ENCODE data around the gene PPFIA1. TPM values are rescaled to one million over a fixed set of nuclear protein-coding genes. Genes with fewer than 3 reads are reported as not detected.

Gene PPFIA1
- total and polyA plus RNA-seq, 2 of the 13 experiments (the other 11 are each of a cell fraction or from before 2014, with no cell fraction given), result 29.9 to 45.2 TPM

- Histone ChIP-seq H3K79me2 (ENCODE audit: insufficient read depth, low read length) (peaks cover 75% of the 10 kb centered on the region), H3K4me1 (ENCODE audit: insufficient read depth, low read length) (peaks cover 49% of the 10 kb centered on the region), H4K20me1 (ENCODE audit: insufficient read depth, low read length) (peaks cover 40% of the 10 kb centered on the region), H3K4me2 (ENCODE audit: low read depth, low read length) (peak overlapping the region; percentile 82), H3K27me3 (ENCODE audit: control insufficient read depth in 1 of 2, insufficient read depth in 2 of 2, low read length in 2 of 2) (no peaks in the 10 kb centered on the region; a peak in 1 of 5 replicates), H2AFZ (ENCODE audit: low read length) (no peak overlapping the region), H3K27ac (ENCODE audit: extremely low read length, insufficient read depth, low read length) (peak overlapping the region; percentile 71), H3K9me3 (ENCODE audit: low read length) (no peaks in the 10 kb centered on the region), H3K4me3 (replicated peaks in 1 of 3; ENCODE audit: insufficient read depth in 1 of 3, low read depth in 2 of 3, low read length in 3 of 3) (peak overlapping the region in 1 of 3 experiments; percentile 90; a peak in 1 of 6 replicates), H3K36me3 (replicated peaks in 1 of 2; ENCODE audit: control insufficient read depth in 1 of 2, insufficient read depth in 2 of 2, low read length in 2 of 2) (peaks cover 4 to 12% of the 10 kb centered on the region in 2 experiments), H3K9ac (ENCODE audit: insufficient read depth, low read depth, low read length) (no peak overlapping the region)
- WGBS (ENCODE audit: low lambda C conversion rate), result 91% methylated on average over 8 of the region's 8 CpGs
- TF ChIP-seq ZFX (CRISPR knock-in tag; IDR thresholded peaks at IDR 0.05; ENCODE audit: low read depth), result no peak
- TF ChIP-seq ZNF790 (CRISPR knock-in tag; IDR thresholded peaks at IDR 0.05; ENCODE audit: borderline replicate concordance), result no peak
- TF ChIP-seq, protein P1, sequence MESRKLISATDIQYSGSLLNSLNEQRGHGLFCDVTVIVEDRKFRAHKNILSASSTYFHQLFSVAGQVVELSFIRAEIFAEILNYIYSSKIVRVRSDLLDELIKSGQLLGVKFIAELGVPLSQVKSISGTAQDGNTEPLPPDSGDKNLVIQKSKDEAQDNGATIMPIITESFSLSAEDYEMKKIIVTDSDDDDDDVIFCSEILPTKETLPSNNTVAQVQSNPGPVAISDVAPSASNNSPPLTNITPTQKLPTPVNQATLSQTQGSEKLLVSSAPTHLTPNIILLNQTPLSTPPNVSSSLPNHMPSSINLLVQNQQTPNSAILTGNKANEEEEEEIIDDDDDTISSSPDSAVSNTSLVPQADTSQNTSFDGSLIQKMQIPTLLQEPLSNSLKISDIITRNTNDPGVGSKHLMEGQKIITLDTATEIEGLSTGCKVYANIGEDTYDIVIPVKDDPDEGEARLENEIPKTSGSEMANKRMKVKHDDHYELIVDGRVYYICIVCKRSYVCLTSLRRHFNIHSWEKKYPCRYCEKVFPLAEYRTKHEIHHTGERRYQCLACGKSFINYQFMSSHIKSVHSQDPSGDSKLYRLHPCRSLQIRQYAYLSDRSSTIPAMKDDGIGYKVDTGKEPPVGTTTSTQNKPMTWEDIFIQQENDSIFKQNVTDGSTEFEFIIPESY (CRISPR knock-in tag; IDR thresholded peaks at IDR 0.05), result 0 out of 2 replicates have a peak, but pooled peaks have one; percentile 9
- TF ChIP-seq ZNF776 (CRISPR knock-in tag; IDR thresholded peaks at IDR 0.05), result no peak
- no peak for TF ChIP-seq STAG1 (CRISPR knock-in tag; IDR thresholded peaks at IDR 0.05)
- no peak for TF ChIP-seq ZNF567 (CRISPR knock-in tag; IDR thresholded peaks at IDR 0.05; ENCODE audit: borderline replicate concordance)
- TF ChIP-seq NFATC3 (CRISPR knock-in tag; IDR thresholded peaks at IDR 0.05), result no peak
- TF ChIP-seq TEAD3 (CRISPR knock-in tag; optimal IDR thresholded peaks at IDR 0.05; ENCODE audit: borderline replicate concordance), result no peak
- no peak for TF ChIP-seq ZNF577 (CRISPR knock-in tag; IDR thresholded peaks at IDR 0.05; ENCODE audit: borderline replicate concordance, low read depth)
- no peak for TF ChIP-seq ZNF292 (CRISPR knock-in tag; IDR thresholded peaks at IDR 0.05; ENCODE audit: borderline replicate concordance, low read depth)
- peak; percentile 77 for TF ChIP-seq ZBTB38 (CRISPR knock-in tag; IDR thresholded peaks at IDR 0.05)
- DNase-seq (ENCODE audit: low spot score) (no peak), ATAC-seq (no peak), FAIRE-seq (no peak)
- intact Hi-C loops (cut with micrococcal nuclease; ENCODE audit: unreplicated experiment), result no loop called here
- BruUV-seq (replicated peaks), result no TSS peak
- POLR2A ChIA-PET, result no interaction called here
- in situ Hi-C loops (cut with HindIII; ENCODE audit: extremely low pct_ligation_motif_present, low pct_unique_long_range_greater_than_20kb), result no loop called here
- CTCF ChIA-PET (ENCODE audit: low intra/inter-chr PET ratio, low total read pairs), result no interaction called here
Observed at GRCh38 chr11:70400643-70401042, 130.2 kb downstream of the PPFIA1 start.

All from HepG2 (cell line).